ENCODE measurements around the gene FMNL2.

GRCh38 chr2:152396051-152396511, 61.1 kb downstream of the FMNL2 start:
- TF ChIP-seq, protein P1, sequence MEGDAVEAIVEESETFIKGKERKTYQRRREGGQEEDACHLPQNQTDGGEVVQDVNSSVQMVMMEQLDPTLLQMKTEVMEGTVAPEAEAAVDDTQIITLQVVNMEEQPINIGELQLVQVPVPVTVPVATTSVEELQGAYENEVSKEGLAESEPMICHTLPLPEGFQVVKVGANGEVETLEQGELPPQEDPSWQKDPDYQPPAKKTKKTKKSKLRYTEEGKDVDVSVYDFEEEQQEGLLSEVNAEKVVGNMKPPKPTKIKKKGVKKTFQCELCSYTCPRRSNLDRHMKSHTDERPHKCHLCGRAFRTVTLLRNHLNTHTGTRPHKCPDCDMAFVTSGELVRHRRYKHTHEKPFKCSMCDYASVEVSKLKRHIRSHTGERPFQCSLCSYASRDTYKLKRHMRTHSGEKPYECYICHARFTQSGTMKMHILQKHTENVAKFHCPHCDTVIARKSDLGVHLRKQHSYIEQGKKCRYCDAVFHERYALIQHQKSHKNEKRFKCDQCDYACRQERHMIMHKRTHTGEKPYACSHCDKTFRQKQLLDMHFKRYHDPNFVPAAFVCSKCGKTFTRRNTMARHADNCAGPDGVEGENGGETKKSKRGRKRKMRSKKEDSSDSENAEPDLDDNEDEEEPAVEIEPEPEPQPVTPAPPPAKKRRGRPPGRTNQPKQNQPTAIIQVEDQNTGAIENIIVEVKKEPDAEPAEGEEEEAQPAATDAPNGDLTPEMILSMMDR (conservative IDR thresholded peaks at IDR 0.05; ENCODE audit: low read depth, low read length) = no peak
- TF ChIP-seq EZH2 (IDR thresholded peaks at IDR 0.05; ENCODE audit: borderline replicate concordance, low read depth, low read length, poor library complexity, severe bottlenecking) = no peak

Measured in A673 (cell line).